DMS114 treated with DMSO at 0.1 percent for 48 hours (cell line): ENCODE results near the gene DDA1.
A peak's percentile ranks its signal among the peaks of the same experiment; 100 is the strongest.
"Not testable (repeated sequence)": the region's sequence is repeated elsewhere in the genome, so short reads cannot be mapped to it uniquely, and the experiment has no call there.

Experiments used
- DNase-seq: peaks from one replicate; lab custom pipeline; 2025; ENCODE audit not compliant: unreplicated experiment; lab: John Stamatoyannopoulos, UW

Gene DDA1

GRCh38 chr19:17341386-17341785, 32.0 kb downstream of the DDA1 start:
- no peak for DNase-seq

DNA sequence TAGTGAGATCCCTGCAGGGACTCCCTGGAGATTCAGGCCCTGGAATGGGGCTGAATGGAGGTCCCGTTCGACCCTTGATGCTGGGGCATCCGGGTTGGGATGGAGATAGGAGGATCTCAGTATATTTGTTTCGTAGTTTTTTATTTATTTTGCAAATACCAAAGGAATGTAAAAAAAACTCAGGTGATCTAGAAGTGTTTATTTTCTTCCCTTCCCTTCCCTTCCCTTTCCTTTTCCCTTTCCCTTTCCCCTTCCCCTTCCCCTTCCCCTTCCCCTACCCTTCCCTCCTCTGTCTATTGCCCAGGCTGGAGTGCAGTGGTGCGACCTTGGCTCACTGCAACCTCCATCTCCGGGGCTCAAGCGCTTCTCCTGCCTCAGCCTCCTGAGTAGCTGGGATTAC, 32.5 kb downstream of the DDA1 start:
- DNase-seq: no peak

- DNase-seq: peak; percentile 68
Observed at GRCh38 chr19:17346109-17346671, 36.8 kb downstream of the DDA1 start.

DNA sequence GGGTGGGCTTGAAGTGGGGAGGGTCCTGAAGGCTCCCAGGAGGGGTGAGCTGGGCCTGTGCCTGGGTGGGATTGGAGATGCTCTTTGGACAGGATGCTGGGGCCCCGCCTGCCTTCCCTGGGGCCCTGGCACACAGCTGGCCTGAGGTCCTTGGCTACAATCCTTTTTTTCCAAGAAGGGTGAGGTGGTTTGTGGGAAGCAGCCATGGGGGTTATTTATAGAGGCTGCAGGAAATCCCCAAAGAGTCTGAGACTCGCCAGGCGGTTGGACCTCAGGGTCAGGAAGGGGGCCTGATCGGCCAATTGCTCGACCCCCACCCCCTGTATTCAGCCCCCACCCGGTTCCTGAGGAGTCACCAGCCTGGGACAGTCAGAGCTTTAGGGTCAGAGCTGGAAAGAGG, 38.0 kb downstream of the DDA1 start:
- no peak for DNase-seq

- DNase-seq: no peak
Observed at GRCh38 chr19:17347877-17348276, 38.5 kb downstream of the DDA1 start.

DNA sequence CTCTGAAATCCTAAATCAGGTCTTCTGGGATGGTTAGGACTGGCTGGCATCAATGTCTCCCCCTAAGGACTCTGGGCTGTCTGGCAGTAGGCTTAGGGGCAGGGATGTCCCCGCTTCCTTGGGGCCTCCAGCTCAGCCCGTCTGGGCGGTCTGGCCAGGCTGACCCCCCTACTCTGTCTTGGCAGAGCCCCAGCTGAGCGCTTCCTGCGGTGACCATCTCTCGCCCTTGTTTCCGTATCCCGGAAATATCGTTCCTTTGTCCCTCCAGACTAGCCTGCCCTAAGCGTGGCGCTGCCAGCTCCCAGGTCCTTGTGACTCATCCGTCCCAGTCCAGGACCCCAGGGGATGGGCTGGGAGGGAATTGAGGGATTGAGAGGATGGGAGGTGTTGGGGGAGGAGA, 39.3 kb downstream of the DDA1 start:
- no peak for DNase-seq

- DNase-seq: no peak
Observed at GRCh38 chr19:17351815-17352435, 42.6 kb downstream of the DDA1 start.

GRCh38 chr19:17352608-17353280, 43.4 kb downstream of the DDA1 start:
- DNase-seq: no peak

DNA sequence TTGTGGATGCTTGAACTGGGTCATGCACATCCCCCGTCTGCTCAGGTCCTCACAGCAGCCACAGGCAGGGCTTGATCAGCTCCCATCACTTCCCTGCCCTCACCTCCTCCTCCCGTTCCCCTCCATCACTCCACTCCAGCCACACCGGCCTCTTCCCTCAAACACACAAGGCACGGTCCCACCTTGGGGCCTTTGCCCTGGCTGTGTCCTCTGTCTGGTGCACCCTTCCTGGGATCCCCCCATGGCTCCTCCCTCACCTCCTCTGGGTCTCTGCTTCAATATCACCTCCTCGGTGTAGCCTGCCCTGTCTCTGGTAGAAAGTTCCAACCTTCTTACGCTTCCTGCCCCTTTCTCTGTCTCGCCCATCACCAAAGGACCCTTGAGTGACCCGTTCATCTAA, 44.0 kb downstream of the DDA1 start:
- no peak for DNase-seq

- no peak for DNase-seq
Observed at GRCh38 chr19:17357078-17357666, 47.8 kb downstream of the DDA1 start.

DNA sequence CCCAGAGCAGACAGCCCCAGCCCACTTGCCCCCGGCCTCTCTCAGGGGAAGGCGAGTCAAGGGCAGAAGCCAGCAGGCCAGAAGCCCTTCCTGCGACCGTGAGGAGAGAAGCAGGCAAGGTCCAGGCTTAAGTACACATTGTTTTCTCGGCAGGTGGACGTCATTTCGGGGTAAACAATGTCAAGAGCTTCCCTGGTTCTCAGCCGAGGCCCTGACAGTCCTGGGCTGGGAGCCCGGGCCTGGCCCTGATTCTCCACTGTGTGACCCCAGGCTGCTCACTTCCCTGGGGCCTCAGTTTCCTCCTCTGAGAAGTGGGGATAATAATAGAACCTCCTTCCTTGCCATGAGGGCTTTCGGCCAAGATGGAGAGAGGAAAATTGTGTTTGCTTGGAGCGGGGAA, 48.4 kb downstream of the DDA1 start:
- no peak for DNase-seq

GRCh38 chr19:17358395-17358794, 49.0 kb downstream of the DDA1 start:
- no peak for DNase-seq

DNA sequence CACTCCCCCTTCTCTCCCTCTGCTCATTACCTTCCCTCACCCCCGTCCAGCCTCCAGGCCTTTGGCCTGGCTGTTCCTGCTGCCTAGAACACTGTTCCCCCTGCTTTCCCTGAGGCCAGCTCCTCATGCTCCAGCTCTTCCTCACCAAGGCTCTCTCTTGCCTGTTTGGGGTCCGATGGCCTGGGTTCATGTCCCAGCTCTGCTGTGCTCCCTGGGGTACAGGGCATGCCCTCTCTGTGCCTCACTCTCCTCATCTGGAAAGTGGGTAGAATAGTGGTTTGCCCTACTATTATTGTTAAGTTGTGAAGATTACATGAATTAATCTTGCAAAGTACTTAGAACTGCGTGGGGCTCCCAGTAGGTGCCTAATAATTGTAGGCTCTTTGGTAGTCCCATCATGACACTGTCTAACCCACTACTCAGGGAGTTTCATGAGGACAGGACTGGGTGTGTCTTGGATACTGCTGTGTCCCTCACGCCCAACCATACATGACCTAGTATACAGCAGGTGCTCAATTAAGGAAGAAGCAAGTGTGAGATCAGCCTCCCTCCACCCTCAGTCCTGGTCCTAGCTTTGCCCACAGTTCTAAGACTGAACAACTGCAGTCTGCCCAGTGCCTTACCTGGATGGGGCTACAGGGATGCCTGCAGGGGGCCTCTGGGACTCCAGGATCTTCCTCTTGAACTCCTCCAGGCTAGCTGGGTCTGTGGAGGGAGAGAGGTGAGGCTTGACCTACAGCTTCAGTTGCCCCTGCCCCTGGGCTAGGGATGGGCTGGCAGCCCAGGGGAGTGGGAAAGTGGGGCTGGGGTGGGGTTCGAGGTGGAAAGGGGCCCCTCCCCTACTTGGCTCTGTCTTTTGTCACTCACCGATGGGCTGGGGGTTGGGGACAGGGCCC, 50.8 kb downstream of the DDA1 start:
- DNase-seq: no peak

- not testable (repeated sequence) for DNase-seq
Observed at GRCh38 chr19:17363852-17364605, 54.7 kb downstream of the DDA1 start.

DNA sequence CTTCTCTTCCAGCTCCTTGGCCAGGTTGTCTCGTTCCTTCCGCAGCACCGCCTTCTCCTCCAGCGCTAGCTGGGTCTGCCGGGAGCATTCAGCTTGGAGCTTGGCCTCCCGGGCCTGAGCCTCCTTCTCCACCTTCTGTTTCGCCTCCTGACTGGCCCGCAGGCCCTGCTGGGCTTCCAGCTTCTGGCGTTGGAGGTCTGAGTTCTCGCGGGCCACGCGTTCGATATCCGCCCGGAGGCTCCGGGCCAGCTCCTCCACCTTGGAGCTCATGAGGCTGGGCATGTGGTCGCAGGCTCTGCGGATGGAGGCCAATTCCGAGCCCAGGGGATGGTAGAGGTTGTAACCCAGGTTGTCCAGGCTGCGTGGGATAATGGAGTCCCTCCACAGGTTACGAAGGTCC, 56.0 kb downstream of the DDA1 start:
- no peak for DNase-seq

- no peak for DNase-seq
Observed at GRCh38 chr19:17370026-17370587, 60.7 kb downstream of the DDA1 start.
